Progenitor cell of endocrine pancreas (in vitro differentiated cells): ENCODE results near the gene NT5DC1. TPM values are rescaled to one million over a fixed set of nuclear protein-coding genes. Genes with fewer than 3 reads are reported as not detected.

Experiments
- DNase-seq: peaks from one replicate; pipeline ENCODE4 v3.0.0; 2021; ENCODE audit warnings: low spot score; ENCODE audit not compliant: unreplicated experiment
- H3K27ac Mint-ChIP-seq: 2 replicates; pipeline ENCODE4 v1.8.0; 2021; ENCODE audit warnings: mild to moderate bottlenecking, moderate library complexity, mixed read lengths
- H3K27me3 Mint-ChIP-seq: 2 replicates; pipeline ENCODE4 v1.8.0; 2021; ENCODE audit warnings: mixed read lengths
- H3K36me3 Mint-ChIP-seq: 2 replicates; pipeline ENCODE4 v1.8.0; 2022; ENCODE audit warnings: mixed read lengths; ENCODE audit not compliant: insufficient read depth
- H3K4me1 Mint-ChIP-seq: 2 replicates; pipeline ENCODE4 v1.8.0; 2021; ENCODE audit warnings: low read depth, mixed read lengths
- H3K4me3 Mint-ChIP-seq: 2 replicates; pipeline ENCODE4 v1.8.0; 2021; ENCODE audit warnings: low read depth, mild to moderate bottlenecking, moderate library complexity, mixed read lengths
- H3K9me3 Mint-ChIP-seq: 2 replicates; pipeline ENCODE4 v1.8.0; 2021; ENCODE audit warnings: low read depth, mixed read lengths
- CTCF ChIP-seq: fragments of 200-600 bp; sonication (generic); IDR thresholded peaks from one replicate; pipeline ENCODE4 v1.5.0; 2021; ENCODE audit warnings: antibody characterized with exemption, mild to moderate bottlenecking; ENCODE audit not compliant: unreplicated experiment
- total RNA-seq: library from RNA; stranded (reverse); gene quantifications from 2 replicates; pipeline ENCODE4 v1.2.1, GENCODE V29; 2021

The NT5DC1 gene
- total RNA-seq, 1 donor from 2014 or later, result 54.9 TPM

GRCh38 chr6:116101302-116101718, 657 bp downstream of the NT5DC1 start:
- Mint-ChIP-seq H3K27me3 (no peaks in the 10 kb centered on the region), H3K27ac (peak overlapping the region; percentile 96), H3K9me3 (peaks cover 6% of the 10 kb centered on the region)

GRCh38 chr6:116101790-116102189, 1.1 kb downstream of the NT5DC1 start:
- Mint-ChIP-seq H3K4me1 (peaks cover 48% of the 10 kb centered on the region), H3K9me3 (peaks cover under 1% of the 10 kb centered on the region), H3K27ac (peak overlapping the region; percentile 96), H3K4me3 (peak overlapping the region; percentile 93), H3K36me3 (peaks cover 4% of the 10 kb centered on the region), H3K27me3 (no peaks in the 10 kb centered on the region)
- DNase-seq, result no peak
- TF ChIP-seq CTCF, result no peak

More at GRCh38 chr6:116101302-116101718, 657 bp downstream of the NT5DC1 start:
- peaks cover 45% of the 10 kb centered on the region for H3K4me1 Mint-ChIP-seq
- no peak for DNase-seq
- no peak for TF ChIP-seq CTCF
- peaks cover 6% of the 10 kb centered on the region for H3K36me3 Mint-ChIP-seq
- H3K4me3 Mint-ChIP-seq, result peak overlapping the region; percentile 93

GRCh38 chr6:116102873-116103272, 2.2 kb downstream of the NT5DC1 start:
- Mint-ChIP-seq H3K27ac (no peak overlapping the region), H3K4me1 (peaks cover 55% of the 10 kb centered on the region)

DNA sequence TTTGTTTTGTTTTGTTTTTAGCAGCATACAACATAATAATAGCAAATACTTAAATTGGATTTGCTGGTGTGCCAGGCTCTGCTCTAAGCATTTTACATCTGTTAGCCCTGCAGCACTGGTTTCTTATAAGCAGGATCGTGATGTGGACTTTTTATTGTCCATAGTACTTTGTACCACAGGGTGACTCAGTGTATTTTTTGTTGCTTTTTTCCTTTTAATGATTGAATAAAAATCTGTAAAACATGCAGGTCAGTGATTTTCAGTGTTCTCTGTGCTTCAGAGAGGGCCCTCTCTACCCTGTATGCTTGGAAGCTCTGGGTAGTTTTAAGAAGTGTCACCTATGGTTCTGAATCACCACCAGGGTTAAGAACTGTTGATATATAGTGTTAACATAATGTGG, 4.0 kb downstream of the NT5DC1 start:
- H3K36me3 Mint-ChIP-seq, result peaks cover 12% of the 10 kb centered on the region
- no peak for DNase-seq
- TF ChIP-seq CTCF, result no peak
- H3K27me3 Mint-ChIP-seq, result no peaks in the 10 kb centered on the region
- no peak overlapping the region for H3K4me3 Mint-ChIP-seq
- H3K9me3 Mint-ChIP-seq, result no peaks in the 10 kb centered on the region
- peak overlapping the region; percentile 8 for H3K27ac Mint-ChIP-seq
- H3K4me1 Mint-ChIP-seq, result peaks cover 59% of the 10 kb centered on the region

More at GRCh38 chr6:116102873-116103272, 2.2 kb downstream of the NT5DC1 start:
- TF ChIP-seq CTCF, result no peak
- H3K36me3 Mint-ChIP-seq, result peaks cover 4% of the 10 kb centered on the region
- DNase-seq, result no peak
- H3K9me3 Mint-ChIP-seq, result no peaks in the 10 kb centered on the region
- no peaks in the 10 kb centered on the region for H3K27me3 Mint-ChIP-seq
- H3K4me3 Mint-ChIP-seq, result no peak overlapping the region

DNA sequence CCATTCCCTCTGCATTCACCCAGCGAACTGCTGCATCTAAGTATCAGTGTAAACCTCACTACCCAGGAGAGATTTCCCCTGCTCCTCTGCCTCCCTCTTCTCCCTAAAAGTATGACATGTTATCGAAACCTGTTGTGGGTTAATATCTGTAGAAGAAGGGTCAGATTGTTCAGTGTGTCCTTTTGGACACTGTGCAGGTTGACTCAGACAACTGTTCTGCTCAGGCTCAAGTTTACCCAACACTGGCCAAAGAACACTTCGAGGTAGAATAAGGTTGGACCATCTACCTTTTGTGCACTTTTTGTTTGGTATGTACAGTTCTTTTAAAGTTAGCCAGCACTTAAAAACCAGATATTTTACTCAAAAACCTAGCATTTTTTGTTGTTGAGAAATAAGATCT, 4.6 kb downstream of the NT5DC1 start:
- no peaks in the 10 kb centered on the region for H3K27me3 Mint-ChIP-seq
- DNase-seq, result no peak
- H3K4me1 Mint-ChIP-seq, result peaks cover 58% of the 10 kb centered on the region
- no peaks in the 10 kb centered on the region for H3K9me3 Mint-ChIP-seq
- peak overlapping the region; percentile 8 for H3K27ac Mint-ChIP-seq
- H3K4me3 Mint-ChIP-seq, result no peak overlapping the region
- TF ChIP-seq CTCF, result no peak
- H3K36me3 Mint-ChIP-seq, result peaks cover 15% of the 10 kb centered on the region
